K562 (cell line): ENCODE results near the gene HMGN1. TPM values are rescaled to one million over a fixed set of nuclear protein-coding genes. Genes with fewer than 3 reads are reported as not detected.
A peak's percentile ranks its signal among the peaks of the same experiment; 100 is the strongest.

Experiments
- AFF1 ChIP-seq, 2 experiments: fragments of 450-650 bp; IDR thresholded peaks; 2 replicates each; pipeline ENCODE4 v1.6.1; 2018; ENCODE audit warnings: mild to moderate bottlenecking in 2 of 2, low read depth in 1 of 2; ENCODE audit not compliant: partially characterized antibody in 2 of 2
- ATF4 ChIP-seq: fragments of 450-650 bp; formaldehyde crosslinking; IDR thresholded peaks from 2 replicates; pipeline ENCODE4 v1.4.0; 2022; ENCODE audit warnings: mild to moderate bottlenecking, moderate library complexity
- BCL6 ChIP-seq: fragments of 250-450 bp; sonication (Bioruptor Pico); IDR thresholded peaks from 2 replicates; pipeline ENCODE4 v1.4.0; 2020
- BCLAF1 ChIP-seq, 2 experiments: fragments of 450-650 bp in 1 of 2; IDR thresholded peaks; 2 replicates each; pipeline ENCODE4 v1.6.1; 2011 to 2017; ENCODE audit warnings: low read depth in 2 of 2, antibody characterized with exemption in 1 of 2, borderline replicate concordance in 1 of 2, low read length in 1 of 2, mild to moderate bottlenecking in 1 of 2, mixed read lengths in 1 of 2; ENCODE audit not compliant: control insufficient read depth in 1 of 2
- FOS ChIP-seq: IDR thresholded peaks from 3 replicates; pipeline ENCODE4 v1.6.1; 2011; ENCODE audit not compliant: insufficient read length; ENCODE audit errors: extremely low read depth
- FOXM1 ChIP-seq, 2 experiments: fragments of 450-650 bp in 1 of 2; sonication (generic) in 1 of 2; formaldehyde crosslinking in 1 of 2; IDR thresholded peaks; 2 replicates each; pipeline versions ENCODE4 v1.6.1 to v1.9.0; 2017 to 2022; ENCODE audit warnings: low read depth in 2 of 2, mild to moderate bottlenecking in 2 of 2, missing genetic modification reagents in 1 of 2, moderate library complexity in 1 of 2
- HNRNPL ChIP-seq: fragments of 200-400 bp; formaldehyde crosslinking; IDR thresholded peaks from 2 replicates; pipeline ENCODE4 v1.6.1; 2017; ENCODE audit warnings: low read depth, mild to moderate bottlenecking, low read length
- PHB ChIP-seq: fragments of 250-450 bp; sonication (Bioruptor Pico); IDR thresholded peaks from 2 replicates; pipeline ENCODE4 v1.5.0; 2021
- POLR2A ChIP-seq: fragments of 450-650 bp; conservative IDR thresholded peaks from 2 replicates; pipeline ENCODE4 v1.6.1; 2016
- TCF15 ChIP-seq: fragments of 250-450 bp; sonication (Bioruptor Pico); IDR thresholded peaks from 2 replicates; pipeline ENCODE4 v1.8.0; 2022; ENCODE audit warnings: moderate library complexity, mild to moderate bottlenecking, inconsistent platforms
- WHSC1 ChIP-seq: IDR thresholded peaks from one replicate; pipeline ENCODE4 v1.6.1; 2012; ENCODE audit warnings: low read length, control low read depth, inconsistent platforms
- ZNF174 ChIP-seq: fragments of 250-450 bp; sonication (Bioruptor Pico); IDR thresholded peaks from 2 replicates; pipeline ENCODE4 v1.4.0; 2020; ENCODE audit warnings: mild to moderate bottlenecking
- ZNF511 ChIP-seq: sonication (generic); formaldehyde crosslinking; IDR thresholded peaks from 2 replicates; pipeline ENCODE4 v1.8.0; 2022; ENCODE audit warnings: mild to moderate bottlenecking, missing genetic modification reagents
- polyA plus RNA-seq, 8 experiments: library from polyadenylated mRNA; depleted of rRNA in 4 of 8; stranded (reverse) in 5 of 8; unstranded in 3 of 8; fragments of >200 nt; fragmentation: Nextera tagmentation in 2 of 8; fragmentation: Illumina TruSeq in 1 of 8; extraction: Ambion mirVana in 2 of 8; extraction: Trizol in 1 of 8; gene quantifications; 2 replicates each; pipeline versions ENCODE4 v1.2.1 to v1.2.3, GENCODE V29; 2011 to 2014; ENCODE audit warnings: inconsistent platforms in 1 of 8, missing spikeins in 1 of 8
- total RNA-seq, 7 experiments: library from RNA; depleted of rRNA in 6 of 7; stranded (reverse); fragments of >200 nt in 6 of 7; fragmentation: Illumina TruSeq in 2 of 7; extraction: Trizol in 2 of 7; gene quantifications; 2 replicates each; pipeline versions ENCODE4 v1.2.1 to v1.2.3, GENCODE V29; 2011 to 2021; ENCODE audit warnings: low replicate concordance in 1 of 7

Gene HMGN1
- total and polyA plus RNA-seq, 9 of the 15 experiments (the other 6 are each of a cell fraction or from before 2014, with no cell fraction given), result 124 to 626 (median 498) TPM

- peak in 1 of 2 experiments; percentile 83 for TF ChIP-seq AFF1 (IDR thresholded peaks at IDR 0.05; ENCODE audit: low read depth in 1 of 2, partially characterized antibody in 2 of 2)
- no peak for TF ChIP-seq ATF4 (CRISPR knock-in tag)
- peak; percentile 89 for TF ChIP-seq POLR2A
- no peak for TF ChIP-seq FOXM1 (IDR thresholded peaks at IDR 0.05; ENCODE audit: low read depth)
- TF ChIP-seq FOXM1 (CRISPR knock-in tag; IDR thresholded peaks at IDR 0.05; ENCODE audit: low read depth), result no peak
- TF ChIP-seq FOS, result no peak
- TF ChIP-seq WHSC1, result no peak
- TF ChIP-seq TCF15 (CRISPR knock-in tag), result no peak
- TF ChIP-seq BCLAF1 (IDR thresholded peaks at IDR 0.05; ENCODE audit: borderline replicate concordance in 1 of 2, control insufficient read depth in 1 of 2, low read depth in 2 of 2, low read length in 1 of 2), result no peak
- TF ChIP-seq BCL6 (CRISPR knock-in tag), result 0 out of 2 replicates have a peak, but pooled peaks have one; percentile 5
- no peak for TF ChIP-seq ZNF174 (CRISPR knock-in tag)
- TF ChIP-seq HNRNPL, result peak; percentile 91
- peak; percentile 92 for TF ChIP-seq ZNF511 (CRISPR knock-in tag)
- 0 out of 2 replicates have a peak, but pooled peaks have one; percentile 63 for TF ChIP-seq PHB (CRISPR knock-in tag)
Observed at GRCh38 chr21:39313571-39314142, 35.2 kb downstream of the HMGN1 start, which contains the start of gene BRWD1 (continued).
